ENCODE data around the gene TMEM11. TPM values are rescaled to one million over a fixed set of nuclear protein-coding genes. Genes with fewer than 3 reads are reported as not detected.

Gene TMEM11
- total RNA-seq, 3 donors from 2014 or later: 25.7 to 34.4 (median 27.1) TPM

- Histone ChIP-seq H3K4me1 (ENCODE audit: low read depth) (no peaks in the 10 kb centered on the region), H3K36me3 (ENCODE audit: low read depth) (no peaks in the 10 kb centered on the region), H3K9me3 (no peaks in the 10 kb centered on the region), H3K4me3 (no peak overlapping the region)
- TF ChIP-seq CTCF (IDR thresholded peaks at IDR 0.05): no peak
- DNase-seq (no peak), ATAC-seq (no peak)
- intact Hi-C loops (cut with DNase I, micrococcal nuclease): no loop called here
Observed at GRCh38 chr17:21245639-21246084, 31.7 kb upstream of the TMEM11 start.

GRCh38 chr17:21243516-21244303 lies 29.7 kb upstream of the TMEM11 start:
- Histone ChIP-seq H3K36me3 (ENCODE audit: low read depth) (no peaks in the 10 kb centered on the region), H3K4me3 (no peak overlapping the region), H3K4me1 (ENCODE audit: low read depth) (no peaks in the 10 kb centered on the region), H3K9me3 (no peaks in the 10 kb centered on the region)
- DNase-seq (no peak), ATAC-seq (no peak)
- intact Hi-C loops (cut with DNase I, micrococcal nuclease): no loop called here
- TF ChIP-seq CTCF (IDR thresholded peaks at IDR 0.05): no peak

- intact Hi-C loops (cut with DNase I, micrococcal nuclease): no loop called here
- Histone ChIP-seq H3K4me1 (ENCODE audit: low read depth) (no peaks in the 10 kb centered on the region), H3K36me3 (ENCODE audit: low read depth) (no peaks in the 10 kb centered on the region), H3K9me3 (no peaks in the 10 kb centered on the region), H3K4me3 (no peak overlapping the region)
- TF ChIP-seq CTCF (IDR thresholded peaks at IDR 0.05): no peak
- DNase-seq (no peak), ATAC-seq (no peak)
Observed at GRCh38 chr17:21242780-21243515, 29.0 kb upstream of the TMEM11 start.

GRCh38 chr17:21242026-21242697 lies 28.2 kb upstream of the TMEM11 start:
- Histone ChIP-seq H3K4me1 (ENCODE audit: low read depth) (no peaks in the 10 kb centered on the region), H3K9me3 (no peaks in the 10 kb centered on the region), H3K4me3 (no peak overlapping the region), H3K36me3 (ENCODE audit: low read depth) (no peaks in the 10 kb centered on the region)
- no peak for TF ChIP-seq CTCF (IDR thresholded peaks at IDR 0.05)
- ATAC-seq (no peak), DNase-seq (no peak)
- intact Hi-C loops (cut with DNase I, micrococcal nuclease): no loop called here

GRCh38 chr17:21241564-21241963 lies 27.6 kb upstream of the TMEM11 start:
- no peak for DNase-seq
- H3K9me3 ChIP-seq: no peaks in the 10 kb centered on the region
- no peaks in the 10 kb centered on the region for H3K4me1 ChIP-seq (ENCODE audit: low read depth)
- no peak overlapping the region for H3K4me3 ChIP-seq
- TF ChIP-seq CTCF (IDR thresholded peaks at IDR 0.05): no peak
- intact Hi-C loops (cut with DNase I, micrococcal nuclease): no loop called here
- no peak for ATAC-seq
- no peaks in the 10 kb centered on the region for H3K36me3 ChIP-seq (ENCODE audit: low read depth)

Data from mucosa of descending colon (tissue), 3 donors.